Hepatocyte (in vitro differentiated cells): ENCODE results near the gene MOSMO. TPM values are rescaled to one million over a fixed set of nuclear protein-coding genes. Genes with fewer than 3 reads are reported as not detected.

Experiments
- DNase-seq: peaks from one replicate; pipeline ENCODE4 v3.0.0-alpha.2; 2016; ENCODE audit warnings: low spot score
- H2AFZ ChIP-seq: fragments of 200-600 bp; sonication (generic); 2 replicates; pipeline ENCODE4 v1.6.0; 2016; ENCODE audit warnings: antibody characterized with exemption, mild to moderate bottlenecking
- H3K27ac ChIP-seq: fragments of 200-600 bp; sonication (generic); 2 replicates; pipeline ENCODE4 v1.5.1; 2016; ENCODE audit warnings: mild to moderate bottlenecking
- H3K27me3 ChIP-seq: fragments of 200-600 bp; sonication (generic); 2 replicates; pipeline ENCODE4 v1.6.1; 2016
- H3K36me3 ChIP-seq: fragments of 200-600 bp; sonication (generic); replicated peaks from 2 replicates; pipeline ENCODE4 v1.5.1; 2016; ENCODE audit warnings: low read depth; ENCODE audit not compliant: insufficient read depth
- H3K4me1 ChIP-seq: fragments of 200-600 bp; sonication (generic); 2 replicates; pipeline ENCODE4 v1.5.1; 2016; ENCODE audit warnings: mild to moderate bottlenecking, moderate library complexity; ENCODE audit not compliant: insufficient read depth
- H3K4me2 ChIP-seq: fragments of 200-600 bp; sonication (generic); 2 replicates; pipeline ENCODE4 v1.6.0; 2016
- H3K4me3 ChIP-seq: fragments of 200-600 bp; sonication (generic); 2 replicates; pipeline ENCODE4 v1.5.1; 2016; ENCODE audit warnings: mild to moderate bottlenecking
- H3K79me2 ChIP-seq: fragments of 200-600 bp; sonication (generic); 2 replicates; pipeline ENCODE4 v1.6.0; 2017; ENCODE audit warnings: mild to moderate bottlenecking
- H3K9me2 ChIP-seq: fragments of 200-600 bp; sonication (generic); replicated peaks from 2 replicates; pipeline ENCODE4 v1.6.0; 2017; ENCODE audit warnings: mild to moderate bottlenecking; ENCODE audit not compliant: insufficient read depth
- H3K9me3 ChIP-seq: fragments of 200-600 bp; sonication (generic); 2 replicates; pipeline ENCODE4 v1.5.1; 2016; ENCODE audit warnings: low read depth, mild to moderate bottlenecking
- H4K20me1 ChIP-seq: fragments of 200-600 bp; sonication (generic); 2 replicates; pipeline ENCODE4 v1.6.0; 2016; ENCODE audit warnings: mild to moderate bottlenecking; ENCODE audit not compliant: insufficient read depth, poor library complexity, severe bottlenecking
- CTCF ChIP-seq: fragments of 200-600 bp; sonication (generic); IDR thresholded peaks from 2 replicates; pipeline ENCODE4 v1.5.1; 2016; ENCODE audit warnings: antibody characterized with exemption, mild to moderate bottlenecking; ENCODE audit not compliant: poor library complexity
- EZH2 ChIP-seq: fragments of 200-600 bp; sonication (generic); IDR thresholded peaks from 2 replicates; pipeline ENCODE4 v1.6.1; 2016; ENCODE audit warnings: antibody characterized with exemption, mild to moderate bottlenecking, borderline replicate concordance
- EZH2phosphoT487 ChIP-seq: fragments of 200-600 bp; sonication (generic); IDR thresholded peaks from one replicate; pipeline ENCODE4 v1.6.1; 2018; ENCODE audit warnings: antibody characterized with exemption, mild to moderate bottlenecking, low read depth, moderate library complexity; ENCODE audit not compliant: unreplicated experiment, severe bottlenecking
- WGBS: methylation state at CpG from one replicate; pipeline ENCODE4 v1.1.6; 2016; ENCODE audit warnings: low lambda C conversion rate; ENCODE audit errors: missing lambda C conversion rate; 5-methylcytosine and 5-hydroxymethylcytosine counted together
- polyA plus RNA-seq: library from polyadenylated mRNA; unstranded; fragments of >200 nt; fragmentation: Nextera tagmentation; extraction: Ambion mirVana; gene quantifications from 2 replicates; pipeline ENCODE4 v1.2.1, GENCODE V29; 2016
- total RNA-seq: library from RNA; depleted of rRNA; stranded (reverse); fragments of >200 nt; gene quantifications from 2 replicates; pipeline ENCODE4 v1.2.3, GENCODE V29; 2014

Gene MOSMO
- total and polyA plus RNA-seq, 2 experiments from 2014 or later: 6.5 to 16.1 TPM

DNA sequence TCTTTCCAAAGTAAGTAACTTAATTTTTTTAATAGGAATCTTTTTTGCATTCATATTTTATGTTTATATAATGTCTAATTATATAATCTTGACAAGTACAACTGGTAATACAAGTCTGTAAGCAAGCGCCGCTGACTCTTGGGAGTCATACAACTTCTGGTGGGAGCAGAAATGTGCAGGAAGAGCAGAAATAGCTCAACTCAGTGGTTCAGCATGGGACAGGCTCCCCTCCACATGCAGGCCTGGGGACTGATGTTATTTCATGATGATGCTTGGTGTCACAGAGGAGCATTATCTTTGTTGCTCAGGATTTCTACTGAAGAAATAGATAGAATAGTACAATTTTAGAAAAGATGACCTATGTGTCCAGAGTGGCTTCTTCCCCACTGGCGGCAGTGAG is 44.0 kb upstream of the MOSMO start:
- WGBS: 98% methylated on average over 3 of the region's 3 CpGs

DNA sequence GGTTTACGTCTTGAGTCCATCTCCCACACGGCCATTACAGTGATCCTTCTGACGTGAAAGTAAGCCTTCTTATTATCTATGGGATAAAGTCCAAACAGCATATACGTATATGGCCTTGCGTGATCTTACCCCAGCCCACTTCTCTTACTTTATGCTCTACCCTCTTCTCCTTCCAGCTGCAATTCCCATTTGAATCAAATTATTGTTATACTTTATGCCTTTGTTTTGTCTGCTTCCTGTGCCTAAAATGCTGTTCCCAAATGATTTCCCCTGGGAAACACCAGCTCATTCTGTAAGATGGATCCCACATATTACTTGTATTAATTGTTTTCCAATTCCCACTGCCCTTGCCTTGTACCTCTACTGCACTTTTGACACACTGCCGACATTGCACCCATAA is 43.6 kb upstream of the MOSMO start:
- Histone ChIP-seq H3K4me2 (no peak overlapping the region), H3K27ac (no peak overlapping the region), H3K4me3 (no peak overlapping the region), H3K79me2 (peaks cover 5% of the 10 kb centered on the region), H3K36me3 (no peaks in the 10 kb centered on the region), H2AFZ (no peak overlapping the region), H3K9me2 (no peaks in the 10 kb centered on the region), H3K27me3 (no peaks in the 10 kb centered on the region), H4K20me1 (no peaks in the 10 kb centered on the region), H3K9me3 (no peaks in the 10 kb centered on the region), H3K4me1 (no peaks in the 10 kb centered on the region)
- 88% methylated on average over 6 of the region's 6 CpGs for WGBS
- TF ChIP-seq CTCF (no peak), EZH2phosphoT487 (no peak), EZH2 (no peak)
- DNase-seq: no peak

More for the DNA sequence above, 44.0 kb upstream of the MOSMO start:
- no peak for DNase-seq
- no peak overlapping the region for H3K27ac ChIP-seq
- H3K4me1 ChIP-seq: no peaks in the 10 kb centered on the region
- H4K20me1 ChIP-seq: no peaks in the 10 kb centered on the region
- H2AFZ ChIP-seq: no peak overlapping the region
- H3K4me2 ChIP-seq: no peak overlapping the region
- TF ChIP-seq EZH2phosphoT487 (no peak), CTCF (no peak), EZH2 (no peak)
- H3K4me3 ChIP-seq: no peak overlapping the region
- peaks cover 9% of the 10 kb centered on the region for H3K79me2 ChIP-seq
- H3K9me2 ChIP-seq: no peaks in the 10 kb centered on the region
- peaks cover under 1% of the 10 kb centered on the region for H3K36me3 ChIP-seq
- no peaks in the 10 kb centered on the region for H3K9me3 ChIP-seq
- H3K27me3 ChIP-seq: no peaks in the 10 kb centered on the region

DNA sequence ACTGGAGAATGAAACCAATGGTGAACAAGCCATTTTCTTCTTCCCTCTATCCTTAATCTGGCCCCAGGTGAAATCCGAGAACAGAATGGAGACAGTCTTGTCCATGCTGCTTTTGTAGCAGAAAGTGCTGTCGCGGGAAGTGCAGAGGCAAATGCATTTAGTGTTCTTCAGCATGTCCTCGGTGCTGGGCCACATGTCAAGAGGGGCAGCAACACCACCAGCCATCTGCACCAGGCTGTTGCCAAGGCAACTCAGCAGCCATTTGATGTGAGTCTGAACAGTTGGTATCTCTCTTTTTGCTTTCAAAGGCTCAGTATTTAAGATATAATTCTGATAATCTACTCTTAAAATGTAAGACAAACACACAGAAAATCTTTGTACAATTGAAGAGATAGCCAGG is 36.1 kb upstream of the MOSMO start:
- DNase-seq: no peak

More for the DNA sequence above, 36.1 kb upstream of the MOSMO start:
- Histone ChIP-seq H3K4me3 (no peak overlapping the region), H2AFZ (no peak overlapping the region), H3K4me2 (no peak overlapping the region), H4K20me1 (no peaks in the 10 kb centered on the region), H3K36me3 (no peaks in the 10 kb centered on the region), H3K27me3 (no peaks in the 10 kb centered on the region), H3K4me1 (no peaks in the 10 kb centered on the region), H3K9me3 (no peaks in the 10 kb centered on the region), H3K27ac (no peak overlapping the region), H3K9me2 (no peaks in the 10 kb centered on the region), H3K79me2 (no peaks in the 10 kb centered on the region)
- WGBS: 79% methylated on average over 4 of the region's 4 CpGs
- no peak for TF ChIP-seq CTCF
- no peak for TF ChIP-seq EZH2phosphoT487
- TF ChIP-seq EZH2: no peak
